Measurements from ENCODE around the gene ARHGEF39. TPM values are rescaled to one million over a fixed set of nuclear protein-coding genes. Genes with fewer than 3 reads are reported as not detected.
"Not testable (repeated sequence)": the region's sequence is repeated elsewhere in the genome, so short reads cannot be mapped to it uniquely, and the experiment has no call there.

ARHGEF39 gene
- total RNA-seq, 1 experiment from 2014 or later, result 15.4 TPM

DNA sequence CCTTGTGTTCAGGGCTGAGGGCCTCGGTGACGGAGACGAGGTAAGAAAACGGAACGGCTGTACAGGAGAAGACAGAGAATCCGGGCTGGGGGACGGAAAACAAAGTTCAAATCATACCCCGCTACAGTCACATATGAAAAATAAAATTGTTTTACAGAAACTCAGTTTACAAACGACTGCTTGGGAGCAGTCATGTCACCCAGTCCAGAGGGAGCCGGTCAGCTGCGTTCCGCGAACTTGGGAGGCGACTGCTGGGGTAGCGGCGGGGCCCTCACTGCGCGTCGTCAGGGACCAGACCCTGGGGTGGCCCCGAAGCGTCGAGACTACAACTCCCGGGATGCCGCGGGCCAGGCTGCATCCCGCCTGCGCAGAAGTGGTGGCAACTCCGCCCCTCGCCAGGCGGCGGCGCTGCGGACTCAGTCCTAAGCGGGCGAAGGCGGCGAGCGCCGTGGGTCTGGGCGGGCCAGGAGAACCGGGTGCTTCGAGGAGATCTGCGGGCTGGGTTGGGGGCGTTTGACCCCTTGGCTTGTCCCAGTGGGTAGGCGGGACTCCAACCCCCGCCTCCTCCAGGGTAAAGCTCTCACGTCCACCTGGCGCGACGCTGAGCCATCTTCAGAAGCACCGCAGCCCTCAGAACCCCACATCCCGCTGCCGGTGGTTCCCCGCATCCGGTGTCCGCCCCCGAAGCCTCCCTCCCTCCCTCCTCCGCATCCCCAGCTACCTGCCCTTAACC, 18.3 kb downstream of the ARHGEF39 start:
- peak overlapping the region; percentile 89 for H3K27ac Mint-ChIP-seq (ENCODE audit: unreplicated experiment)
- BruUV-seq (replicated peaks), result no TSS peak
- CTCF ChIA-PET, result interaction anchor here (0.6 to 1.6 kb wide), 8 partner anchors 11 to 887 kb away, joined by 3 to 7 read pairs (median 5); partner anchors contain the start of genes CCDC107, CREB3, RMRP and TLN1
- no peaks in the 10 kb centered on the region for H3K9me3 Mint-ChIP-seq (ENCODE audit: low read depth, unreplicated experiment)
- peak; percentile 89 for DNase-seq
- H3K36me3 Mint-ChIP-seq (ENCODE audit: insufficient read depth, unreplicated experiment), result peaks cover 12% of the 10 kb centered on the region
- H3K4me3 Mint-ChIP-seq (ENCODE audit: low read depth, unreplicated experiment), result peak overlapping the region; percentile 84
- intact Hi-C loops (cut with micrococcal nuclease; ENCODE audit: unreplicated experiment), result no loop called here
- TF ChIP-seq, protein P1, sequence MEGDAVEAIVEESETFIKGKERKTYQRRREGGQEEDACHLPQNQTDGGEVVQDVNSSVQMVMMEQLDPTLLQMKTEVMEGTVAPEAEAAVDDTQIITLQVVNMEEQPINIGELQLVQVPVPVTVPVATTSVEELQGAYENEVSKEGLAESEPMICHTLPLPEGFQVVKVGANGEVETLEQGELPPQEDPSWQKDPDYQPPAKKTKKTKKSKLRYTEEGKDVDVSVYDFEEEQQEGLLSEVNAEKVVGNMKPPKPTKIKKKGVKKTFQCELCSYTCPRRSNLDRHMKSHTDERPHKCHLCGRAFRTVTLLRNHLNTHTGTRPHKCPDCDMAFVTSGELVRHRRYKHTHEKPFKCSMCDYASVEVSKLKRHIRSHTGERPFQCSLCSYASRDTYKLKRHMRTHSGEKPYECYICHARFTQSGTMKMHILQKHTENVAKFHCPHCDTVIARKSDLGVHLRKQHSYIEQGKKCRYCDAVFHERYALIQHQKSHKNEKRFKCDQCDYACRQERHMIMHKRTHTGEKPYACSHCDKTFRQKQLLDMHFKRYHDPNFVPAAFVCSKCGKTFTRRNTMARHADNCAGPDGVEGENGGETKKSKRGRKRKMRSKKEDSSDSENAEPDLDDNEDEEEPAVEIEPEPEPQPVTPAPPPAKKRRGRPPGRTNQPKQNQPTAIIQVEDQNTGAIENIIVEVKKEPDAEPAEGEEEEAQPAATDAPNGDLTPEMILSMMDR (IDR thresholded peaks at IDR 0.05; ENCODE audit: unreplicated experiment), result peak; percentile 70
- peaks cover 12% of the 10 kb centered on the region for H3K4me1 Mint-ChIP-seq (ENCODE audit: low read depth, unreplicated experiment)
- peaks cover 22% of the 10 kb centered on the region for H3K27me3 Mint-ChIP-seq (ENCODE audit: unreplicated experiment)

DNA sequence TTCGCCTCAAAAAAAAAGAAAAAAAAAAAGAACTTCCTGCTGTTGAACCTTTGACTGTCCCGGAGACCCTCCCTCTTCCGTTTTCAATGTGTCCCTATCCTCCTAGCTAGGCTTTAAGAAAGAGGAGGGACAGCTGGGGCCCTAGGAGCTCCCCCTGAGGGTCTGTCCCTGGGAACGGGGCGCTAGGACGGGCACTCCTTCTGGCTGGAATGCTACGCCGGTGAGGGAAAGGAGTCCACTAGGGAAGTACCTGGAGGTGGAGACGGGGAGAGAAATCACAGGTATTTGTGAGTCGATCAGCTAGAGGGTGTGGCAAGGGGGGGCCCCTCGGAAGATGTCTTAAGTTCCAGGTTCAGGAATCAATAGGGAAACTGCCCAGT, 18.9 kb downstream of the ARHGEF39 start:
- intact Hi-C loops (cut with micrococcal nuclease; ENCODE audit: unreplicated experiment), result no loop called here
- H3K36me3 Mint-ChIP-seq (ENCODE audit: insufficient read depth, unreplicated experiment), result peaks cover 12% of the 10 kb centered on the region
- CTCF ChIA-PET, result interaction anchor here (1.0 to 1.6 kb wide), 8 partner anchors 12 to 144 kb away, joined by 3 to 7 read pairs (median 5); partner anchors contain the start of genes CCDC107, CREB3, RMRP and TLN1
- H3K27me3 Mint-ChIP-seq (ENCODE audit: unreplicated experiment), result peaks cover 22% of the 10 kb centered on the region
- H3K4me1 Mint-ChIP-seq (ENCODE audit: low read depth, unreplicated experiment), result peaks cover 12% of the 10 kb centered on the region
- BruUV-seq (replicated peaks), result no TSS peak
- peak; percentile 57 for DNase-seq
- H3K9me3 Mint-ChIP-seq (ENCODE audit: low read depth, unreplicated experiment), result no peaks in the 10 kb centered on the region
- TF ChIP-seq, protein P1 (IDR thresholded peaks at IDR 0.05; ENCODE audit: unreplicated experiment), result no peak
- H3K4me3 Mint-ChIP-seq (ENCODE audit: low read depth, unreplicated experiment), result peak overlapping the region; percentile 84
- H3K27ac Mint-ChIP-seq (ENCODE audit: unreplicated experiment), result peak overlapping the region; percentile 89

DNA sequence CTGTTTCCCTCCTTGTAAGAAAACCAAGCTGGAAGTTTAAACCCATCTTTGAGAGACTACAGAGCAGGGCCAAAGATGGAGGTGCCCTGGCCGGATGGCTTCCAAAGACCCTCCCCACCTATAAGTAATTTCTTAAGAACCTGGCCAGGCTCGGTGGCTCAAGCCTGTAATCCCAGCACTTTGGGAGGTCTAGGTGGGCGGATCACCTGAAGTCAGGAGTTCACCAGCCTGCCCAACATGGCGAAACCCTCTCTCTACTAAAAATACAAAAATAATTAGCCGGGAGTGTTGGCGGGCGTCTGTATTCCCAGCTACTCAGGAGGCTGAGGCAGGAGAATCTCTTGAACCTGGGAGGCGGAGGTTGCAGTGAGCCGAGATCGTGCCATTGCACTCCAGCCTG, 19.3 kb downstream of the ARHGEF39 start:
- CTCF ChIA-PET, result interaction anchor here (1.2 to 1.6 kb wide), 7 partner anchors 11 to 144 kb away, joined by 3 to 7 read pairs (median 5); partner anchors contain the start of genes CCDC107, CREB3, RMRP and TLN1
- BruUV-seq (replicated peaks); intact Hi-C loops (cut with micrococcal nuclease; ENCODE audit: unreplicated experiment): not testable (repeated sequence)

DNA sequence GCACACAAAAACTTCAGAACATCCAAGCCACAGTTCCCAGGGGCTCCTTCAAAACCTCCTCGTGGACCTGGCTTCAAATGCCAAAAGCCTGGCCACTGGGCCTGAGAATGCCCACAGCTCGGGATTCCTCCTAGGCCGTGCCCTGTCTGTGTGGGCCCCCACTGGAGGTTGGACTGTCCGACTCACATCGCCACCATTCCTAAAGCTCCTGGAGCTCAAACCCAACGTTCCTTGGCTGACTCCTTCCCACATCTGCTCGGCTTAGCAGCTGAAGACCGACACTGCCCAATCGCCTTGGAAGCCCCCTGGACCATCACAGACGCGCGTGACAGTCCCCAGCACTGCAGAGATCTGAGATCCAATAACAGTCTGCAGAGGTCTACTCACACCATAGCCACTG, 21.9 kb downstream of the ARHGEF39 start:
- TF ChIP-seq, protein P1 (IDR thresholded peaks at IDR 0.05; ENCODE audit: unreplicated experiment), result no peak
- CTCF ChIA-PET, result no interaction called here
- BruUV-seq (replicated peaks), result no TSS peak
- peaks cover 2% of the 10 kb centered on the region for H3K9me3 Mint-ChIP-seq (ENCODE audit: low read depth, unreplicated experiment)
- peaks cover 17% of the 10 kb centered on the region for H3K36me3 Mint-ChIP-seq (ENCODE audit: insufficient read depth, unreplicated experiment)
- intact Hi-C loops (cut with micrococcal nuclease; ENCODE audit: unreplicated experiment), result no loop called here
- DNase-seq, result no peak
- H3K4me3 Mint-ChIP-seq (ENCODE audit: low read depth, unreplicated experiment), result no peak overlapping the region
- peaks cover 15% of the 10 kb centered on the region for H3K27me3 Mint-ChIP-seq (ENCODE audit: unreplicated experiment)
- H3K4me1 Mint-ChIP-seq (ENCODE audit: low read depth, unreplicated experiment), result peaks cover 7% of the 10 kb centered on the region
- no peak overlapping the region for H3K27ac Mint-ChIP-seq (ENCODE audit: unreplicated experiment)

More for the DNA sequence above, 19.3 kb downstream of the ARHGEF39 start:
- H3K36me3 Mint-ChIP-seq (ENCODE audit: insufficient read depth, unreplicated experiment), result peaks cover 12% of the 10 kb centered on the region
- H3K27ac Mint-ChIP-seq (ENCODE audit: unreplicated experiment), result peak overlapping the region; percentile 89
- H3K9me3 Mint-ChIP-seq (ENCODE audit: low read depth, unreplicated experiment); DNase-seq: not testable (repeated sequence)
- H3K27me3 Mint-ChIP-seq (ENCODE audit: unreplicated experiment), result peaks cover 22% of the 10 kb centered on the region
- peaks cover 12% of the 10 kb centered on the region for H3K4me1 Mint-ChIP-seq (ENCODE audit: low read depth, unreplicated experiment)
- peak overlapping the region; percentile 84 for H3K4me3 Mint-ChIP-seq (ENCODE audit: low read depth, unreplicated experiment)

DNA sequence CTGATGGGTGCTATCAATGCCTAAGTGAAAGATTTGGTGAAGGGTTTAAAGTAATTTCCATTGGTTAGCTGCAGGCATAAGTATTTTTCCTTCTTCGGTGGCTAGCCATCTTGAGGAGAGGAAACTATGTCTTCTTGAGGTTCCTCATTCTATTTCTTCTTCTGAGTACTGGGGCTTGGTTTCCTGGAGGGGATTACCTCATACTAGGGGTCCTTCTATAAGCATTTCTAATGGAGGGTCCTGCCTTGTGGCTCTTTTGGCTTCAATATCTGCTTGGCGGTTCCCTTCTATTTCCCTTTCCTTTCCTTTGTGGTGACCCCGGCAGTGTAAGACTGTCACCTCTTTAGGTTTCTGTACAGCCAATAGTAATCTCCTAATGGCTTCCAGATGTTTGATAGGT, 23.5 kb downstream of the ARHGEF39 start:
- H3K27ac Mint-ChIP-seq (ENCODE audit: unreplicated experiment); DNase-seq; intact Hi-C loops (cut with micrococcal nuclease; ENCODE audit: unreplicated experiment); CTCF ChIA-PET; H3K4me3 Mint-ChIP-seq (ENCODE audit: low read depth, unreplicated experiment); H3K9me3 Mint-ChIP-seq (ENCODE audit: low read depth, unreplicated experiment); BruUV-seq (replicated peaks); H3K4me1 Mint-ChIP-seq (ENCODE audit: low read depth, unreplicated experiment): not testable (repeated sequence)
- Mint-ChIP-seq H3K36me3 (ENCODE audit: insufficient read depth, unreplicated experiment) (peaks cover 11% of the 10 kb centered on the region), H3K27me3 (ENCODE audit: unreplicated experiment) (peaks cover 19% of the 10 kb centered on the region)

DNA sequence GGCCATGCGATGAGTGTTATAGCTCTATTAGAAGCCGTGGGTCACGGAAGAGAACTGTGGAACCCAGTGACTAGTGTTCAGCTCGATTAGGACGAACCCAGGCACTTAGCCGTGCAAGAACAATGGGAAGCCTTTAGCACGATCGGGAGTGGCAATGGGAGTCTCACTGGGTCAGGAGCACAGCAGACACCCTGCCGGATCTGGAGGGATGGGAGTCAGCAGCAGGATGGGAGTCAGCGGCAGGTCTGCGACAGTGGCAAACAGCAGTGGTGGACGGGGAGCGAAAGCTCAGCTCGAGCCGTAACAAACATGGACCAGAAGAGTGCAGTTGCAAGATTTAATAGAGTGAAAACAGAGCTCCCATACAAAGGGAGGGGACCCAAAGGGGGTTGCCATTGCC, 24.6 kb downstream of the ARHGEF39 start:
- intact Hi-C loops (cut with micrococcal nuclease; ENCODE audit: unreplicated experiment); BruUV-seq (replicated peaks); H3K4me1 Mint-ChIP-seq (ENCODE audit: low read depth, unreplicated experiment); H3K27ac Mint-ChIP-seq (ENCODE audit: unreplicated experiment); H3K9me3 Mint-ChIP-seq (ENCODE audit: low read depth, unreplicated experiment); H3K4me3 Mint-ChIP-seq (ENCODE audit: low read depth, unreplicated experiment); DNase-seq; H3K36me3 Mint-ChIP-seq (ENCODE audit: insufficient read depth, unreplicated experiment); CTCF ChIA-PET: not testable (repeated sequence)
- H3K27me3 Mint-ChIP-seq (ENCODE audit: unreplicated experiment), result peaks cover 20% of the 10 kb centered on the region
